Liver (tissue), 3 donors: Measurements from ENCODE around the gene TSPEAR.

Source experiments
- ATF3 ChIP-seq: IDR thresholded peaks from 2 replicates; pipeline ENCODE4 v1.6.1; 2016; ENCODE audit warnings: antibody characterized with exemption
- CTCF ChIP-seq: fragments of 150-350 bp; IDR thresholded peaks from 2 replicates; pipeline ENCODE4 v1.5.1; 2017; ENCODE audit warnings: improper control_type of control experiment, low read depth, low read length; ENCODE audit not compliant: missing input control
- FOXA1 ChIP-seq: IDR thresholded peaks from 2 replicates; pipeline ENCODE4 v1.6.1; 2016; ENCODE audit warnings: antibody characterized with exemption
- FOXA2 ChIP-seq: IDR thresholded peaks from 2 replicates; pipeline ENCODE4 v1.6.1; 2016; ENCODE audit warnings: antibody characterized with exemption
- GABPA ChIP-seq, 2 donors: IDR thresholded peaks in 1 of 2; conservative IDR thresholded peaks in 1 of 2; 2 replicates each; pipeline ENCODE4 v1.6.1; 2016; ENCODE audit warnings: antibody characterized with exemption in 2 of 2, mild to moderate bottlenecking in 1 of 2, moderate library complexity in 1 of 2
- HNF4A ChIP-seq, 2 donors: conservative IDR thresholded peaks; 2 replicates each; pipeline ENCODE4 v1.6.1; 2016; ENCODE audit warnings: antibody characterized with exemption in 2 of 2, mild to moderate bottlenecking in 2 of 2
- HNF4G ChIP-seq: IDR thresholded peaks from 2 replicates; pipeline ENCODE4 v1.6.1; 2016; ENCODE audit warnings: antibody characterized with exemption
- JUND ChIP-seq, 2 donors: IDR thresholded peaks; 2 replicates each; pipeline ENCODE4 v1.6.1; 2016; ENCODE audit warnings: antibody characterized with exemption in 2 of 2
- MAX ChIP-seq: IDR thresholded peaks from 2 replicates; pipeline ENCODE4 v1.6.1; 2016; ENCODE audit warnings: antibody characterized with exemption
- REST ChIP-seq: IDR thresholded peaks from 2 replicates; pipeline ENCODE4 v1.6.1; 2016; ENCODE audit warnings: antibody characterized with exemption, mild to moderate bottlenecking
- SP1 ChIP-seq: IDR thresholded peaks from 2 replicates; pipeline ENCODE4 v1.6.1; 2018; ENCODE audit warnings: antibody characterized with exemption, mild to moderate bottlenecking
- TAF1 ChIP-seq: conservative IDR thresholded peaks from 2 replicates; pipeline ENCODE4 v1.6.1; 2016; ENCODE audit warnings: antibody characterized with exemption, mild to moderate bottlenecking
- YY1 ChIP-seq: IDR thresholded peaks from 2 replicates; pipeline ENCODE4 v1.6.1; 2016; ENCODE audit warnings: antibody characterized with exemption, mild to moderate bottlenecking
- donor health status: healthy.
- donor health status: healthy.

GRCh38 chr21:44711327-44712202 is at the start of gene TSPEAR:
- no peak for TF ChIP-seq CTCF
- TF ChIP-seq MAX, result no peak
- no peak for TF ChIP-seq REST
- TF ChIP-seq YY1, result no peak
- TF ChIP-seq HNF4G, result no peak
- no peak for TF ChIP-seq JUND (IDR thresholded peaks at IDR 0.05)
- TF ChIP-seq FOXA1, result no peak
- TF ChIP-seq ATF3, result no peak
- TF ChIP-seq GABPA (IDR thresholded peaks at IDR 0.05 in 1 of 2, conservative IDR thresholded peaks at IDR 0.05 in 1 of 2), result no peak
- no peak for TF ChIP-seq SP1
- no peak for TF ChIP-seq HNF4A (conservative IDR thresholded peaks at IDR 0.05)
- TF ChIP-seq TAF1, result no peak
- TF ChIP-seq FOXA2, result no peak
